Suprapubic skin (tissue), 4 donors: ENCODE results near the gene WHRN. TPM values are rescaled to one million over a fixed set of nuclear protein-coding genes. Genes with fewer than 3 reads are reported as not detected.

Experiments
- DNase-seq, 2 donors: peaks; one replicate each; pipeline ENCODE4 v3.0.0-alpha.2; 2019; ENCODE audit warnings: low spot score in 2 of 2
- H3K27ac ChIP-seq: fragments of 200-600 bp; sonication (generic); one replicate; pipeline ENCODE4 v1.5.1; 2019
- H3K27me3 ChIP-seq: fragments of 200-600 bp; sonication (generic); one replicate; pipeline ENCODE4 v1.5.1; 2019
- H3K36me3 ChIP-seq: fragments of 200-600 bp; sonication (generic); one replicate; pipeline ENCODE4 v1.5.1; 2019
- H3K4me1 ChIP-seq: fragments of 200-600 bp; sonication (generic); one replicate; pipeline ENCODE4 v1.5.1; 2019
- H3K4me3 ChIP-seq: fragments of 200-600 bp; sonication (generic); one replicate; pipeline ENCODE4 v1.5.1; 2019; ENCODE audit warnings: mild to moderate bottlenecking
- H3K9me3 ChIP-seq: fragments of 200-600 bp; sonication (generic); one replicate; pipeline ENCODE4 v1.5.1; 2019
- EP300 ChIP-seq: sonication (generic); formaldehyde crosslinking; IDR thresholded peaks from one replicate; pipeline ENCODE4 v1.6.1; 2017; ENCODE audit warnings: antibody characterized with exemption
- POLR2A ChIP-seq, 2 donors: fragments of 450-650 bp; IDR thresholded peaks; one replicate each; pipeline ENCODE4 v1.6.1; 2017; ENCODE audit warnings: antibody characterized with exemption in 2 of 2, mild to moderate bottlenecking in 2 of 2, moderate library complexity in 2 of 2
- POLR2AphosphoS5 ChIP-seq, 3 donors: sonication (generic); formaldehyde crosslinking; IDR thresholded peaks; one replicate each; pipeline ENCODE4 v1.6.1; 2017; ENCODE audit warnings: antibody characterized with exemption in 3 of 3
- WGBS: methylation state at CpG from one replicate; pipeline ENCODE4 v1.1.5; 2018; 5-methylcytosine and 5-hydroxymethylcytosine counted together
- total RNA-seq, 4 donors: library from RNA; depleted of rRNA; stranded (reverse); fragments of >200 nt; gene quantifications; one replicate each; pipeline ENCODE4 v1.1.0, GENCODE V29; 2016
- TF ChIP-seq, protein P1 (sequence below), 2 donors: fragments of 200-600 bp in 1 of 2; fragments of 450-650 bp in 1 of 2; sonication (generic) in 1 of 2; IDR thresholded peaks; one replicate each; pipeline ENCODE4 v1.5.1; 2016 to 2019; ENCODE audit warnings: antibody characterized with exemption in 2 of 2, mild to moderate bottlenecking in 1 of 2, moderate library complexity in 1 of 2

Gene WHRN
- total RNA-seq, 4 donors from 2014 or later: 7.7 to 25.9 (median 14.8) TPM

GRCh38 chr9:114493521-114494184, 11.6 kb downstream of the WHRN start:
- Histone ChIP-seq H3K27ac (no peak overlapping the region), H3K9me3 (no peaks in the 10 kb centered on the region), H3K4me1 (no peaks in the 10 kb centered on the region), H3K36me3 (no peaks in the 10 kb centered on the region), H3K4me3 (no peak overlapping the region), H3K27me3 (no peaks in the 10 kb centered on the region)
- TF ChIP-seq, protein P1, sequence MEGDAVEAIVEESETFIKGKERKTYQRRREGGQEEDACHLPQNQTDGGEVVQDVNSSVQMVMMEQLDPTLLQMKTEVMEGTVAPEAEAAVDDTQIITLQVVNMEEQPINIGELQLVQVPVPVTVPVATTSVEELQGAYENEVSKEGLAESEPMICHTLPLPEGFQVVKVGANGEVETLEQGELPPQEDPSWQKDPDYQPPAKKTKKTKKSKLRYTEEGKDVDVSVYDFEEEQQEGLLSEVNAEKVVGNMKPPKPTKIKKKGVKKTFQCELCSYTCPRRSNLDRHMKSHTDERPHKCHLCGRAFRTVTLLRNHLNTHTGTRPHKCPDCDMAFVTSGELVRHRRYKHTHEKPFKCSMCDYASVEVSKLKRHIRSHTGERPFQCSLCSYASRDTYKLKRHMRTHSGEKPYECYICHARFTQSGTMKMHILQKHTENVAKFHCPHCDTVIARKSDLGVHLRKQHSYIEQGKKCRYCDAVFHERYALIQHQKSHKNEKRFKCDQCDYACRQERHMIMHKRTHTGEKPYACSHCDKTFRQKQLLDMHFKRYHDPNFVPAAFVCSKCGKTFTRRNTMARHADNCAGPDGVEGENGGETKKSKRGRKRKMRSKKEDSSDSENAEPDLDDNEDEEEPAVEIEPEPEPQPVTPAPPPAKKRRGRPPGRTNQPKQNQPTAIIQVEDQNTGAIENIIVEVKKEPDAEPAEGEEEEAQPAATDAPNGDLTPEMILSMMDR (IDR thresholded peaks at IDR 0.05): no peak
- no peak for TF ChIP-seq EP300
- no peak for TF ChIP-seq POLR2A (IDR thresholded peaks at IDR 0.05)
- no peak for TF ChIP-seq POLR2AphosphoS5 (IDR thresholded peaks at IDR 0.05)
- no peak for DNase-seq
- 78% methylated on average over 8 of the region's 8 CpGs for WGBS

GRCh38 chr9:114492991-114493390, 12.3 kb downstream of the WHRN start:
- Histone ChIP-seq H3K9me3 (no peaks in the 10 kb centered on the region), H3K27ac (no peak overlapping the region), H3K27me3 (no peaks in the 10 kb centered on the region), H3K36me3 (no peaks in the 10 kb centered on the region), H3K4me1 (no peaks in the 10 kb centered on the region), H3K4me3 (no peak overlapping the region)
- DNase-seq: no peak
- 98% methylated on average over 7 of the region's 7 CpGs for WGBS
- TF ChIP-seq POLR2AphosphoS5 (IDR thresholded peaks at IDR 0.05) (no peak), POLR2A (IDR thresholded peaks at IDR 0.05) (no peak), EP300 (no peak)
- TF ChIP-seq, protein P1 (IDR thresholded peaks at IDR 0.05): no peak

GRCh38 chr9:114491430-114492003, 13.8 kb downstream of the WHRN start:
- WGBS: 89% methylated on average over 17 of the region's 17 CpGs
- no peaks in the 10 kb centered on the region for H3K9me3 ChIP-seq

GRCh38 chr9:114489928-114490327, 15.3 kb downstream of the WHRN start:
- Histone ChIP-seq H3K27me3 (no peaks in the 10 kb centered on the region), H3K4me3 (no peak overlapping the region), H3K9me3 (no peaks in the 10 kb centered on the region), H3K36me3 (no peaks in the 10 kb centered on the region), H3K4me1 (peaks cover 4% of the 10 kb centered on the region), H3K27ac (no peak overlapping the region)
- TF ChIP-seq EP300: no peak
- no peak for TF ChIP-seq POLR2AphosphoS5 (IDR thresholded peaks at IDR 0.05)
- TF ChIP-seq, protein P1 (IDR thresholded peaks at IDR 0.05): no peak
- no peak for TF ChIP-seq POLR2A (IDR thresholded peaks at IDR 0.05)
- DNase-seq: no peak
- WGBS: 94% methylated on average over 12 of the region's 12 CpGs

More at GRCh38 chr9:114491430-114492003, 13.8 kb downstream of the WHRN start:
- no peaks in the 10 kb centered on the region for H3K36me3 ChIP-seq
- TF ChIP-seq POLR2A (IDR thresholded peaks at IDR 0.05): no peak
- TF ChIP-seq POLR2AphosphoS5 (IDR thresholded peaks at IDR 0.05): no peak
- no peak for TF ChIP-seq EP300
- TF ChIP-seq, protein P1 (IDR thresholded peaks at IDR 0.05): no peak
- peaks cover 4% of the 10 kb centered on the region for H3K4me1 ChIP-seq
- DNase-seq: no peak
- H3K4me3 ChIP-seq: no peak overlapping the region
- no peak overlapping the region for H3K27ac ChIP-seq
- H3K27me3 ChIP-seq: no peaks in the 10 kb centered on the region

DNA sequence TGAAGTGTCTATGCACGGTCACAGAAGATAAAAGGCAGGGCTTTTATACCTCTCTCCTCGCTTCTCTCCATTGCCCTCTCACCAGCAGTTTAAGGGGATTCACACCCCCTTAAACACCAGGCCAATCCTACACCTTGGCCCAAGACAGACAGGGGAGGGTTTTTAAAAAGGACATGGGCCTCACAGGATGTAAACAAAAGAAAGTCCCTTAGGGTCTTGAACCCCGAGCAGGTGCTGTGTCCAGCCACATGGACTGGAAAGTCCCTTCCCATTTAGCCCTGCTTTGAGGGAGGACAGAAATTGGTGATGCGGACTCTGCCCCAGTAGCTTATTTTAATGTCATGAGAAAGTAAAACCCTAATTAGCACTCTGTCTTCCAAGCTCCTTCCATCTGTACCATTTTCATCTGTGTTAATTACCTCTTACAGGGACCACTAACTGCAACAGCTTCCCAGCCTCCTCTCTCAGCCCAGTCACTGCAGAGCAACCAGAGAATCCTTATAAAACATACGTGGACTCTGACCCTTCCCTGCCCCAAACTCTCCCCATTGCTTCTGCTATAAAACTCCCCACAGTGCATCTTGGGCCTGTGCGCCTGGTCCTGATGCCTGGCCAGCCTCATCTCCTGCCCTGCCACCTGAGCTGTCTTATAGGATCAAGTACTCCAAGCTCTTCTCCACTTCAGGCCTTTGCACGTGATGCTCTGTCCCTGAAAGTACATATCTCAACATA, 16.7 kb downstream of the WHRN start:
- Histone ChIP-seq H3K27me3 (no peaks in the 10 kb centered on the region), H3K27ac (no peak overlapping the region), H3K9me3 (no peaks in the 10 kb centered on the region), H3K4me1 (peaks cover 8% of the 10 kb centered on the region), H3K4me3 (no peak overlapping the region), H3K36me3 (no peaks in the 10 kb centered on the region)
- WGBS: 87% methylated on average over 7 of the region's 7 CpGs
- no peak for DNase-seq
- TF ChIP-seq POLR2A (IDR thresholded peaks at IDR 0.05) (no peak), POLR2AphosphoS5 (IDR thresholded peaks at IDR 0.05) (no peak), EP300 (no peak)
- TF ChIP-seq, protein P1 (IDR thresholded peaks at IDR 0.05): no peak
